ENCODE results near the gene PRDM16. TPM values are rescaled to one million over a fixed set of nuclear protein-coding genes. Genes with fewer than 3 reads are reported as not detected.
A peak's percentile ranks its signal among the peaks of the same experiment; 100 is the strongest.

Gene PRDM16
- total RNA-seq, 1 experiment from 2014 or later, result 0.17 TPM

GRCh38 chr1:3073186-3073488, 4.1 kb downstream of the PRDM16 start:
- no peaks in the 10 kb centered on the region for H3K79me1 ChIP-seq (ENCODE audit: insufficient read depth, low read depth, low read length, poor library complexity, severe bottlenecking)
- DNase-seq, result no peak
- no peak overlapping the region for H3K27ac ChIP-seq (ENCODE audit: insufficient read length, low read depth, low read length)
- H2BK5ac ChIP-seq (ENCODE audit: insufficient read length, low read length), result no peak overlapping the region
- peak overlapping the region; percentile 3 for H3K4me2 ChIP-seq (ENCODE audit: insufficient read depth, insufficient read length, low read length)
- no peaks in the 10 kb centered on the region for H4K20me1 ChIP-seq (ENCODE audit: control insufficient read depth, insufficient read depth, insufficient read length)
- no peak overlapping the region for H3K14ac ChIP-seq (ENCODE audit: insufficient read depth, low read length)
- no peak overlapping the region for H2AK5ac ChIP-seq (ENCODE audit: insufficient read length, low read length)
- no peak overlapping the region for H3K56ac ChIP-seq (ENCODE audit: insufficient read length, low read depth, low read length)
- no peak overlapping the region for H2AFZ ChIP-seq (ENCODE audit: low read length)
- H3K27me3 ChIP-seq (ENCODE audit: insufficient read depth, low read length), result peaks cover 47% of the 10 kb centered on the region
- H3K9me3 ChIP-seq (ENCODE audit: control insufficient read depth, low read depth, low read length), result no peaks in the 10 kb centered on the region
- no peak overlapping the region for H3T11ph ChIP-seq (ENCODE audit: low read length)
- Mint-ChIP-seq H3K4me1 (peaks cover 8 to 22% of the 10 kb centered on the region in 2 experiments), H3K27ac (no peak overlapping the region), H3K27me3 (ENCODE audit: low read depth) (peaks cover 73% of the 10 kb centered on the region), H3K4me3 (peak overlapping the region in 1 of 2 experiments; percentile 48; a peak in 3 of 5 replicates), H3K9me3 (no peaks in the 10 kb centered on the region; a peak in 1 of 5 replicates), H3K36me3 (ENCODE audit: insufficient read depth in 1 of 3, low read depth in 3 of 3) (no peaks in the 10 kb centered on the region)
- H2BK120ac ChIP-seq (ENCODE audit: low read depth, low read length, poor library complexity, severe bottlenecking), result no peak overlapping the region
- no peak overlapping the region for H4K91ac ChIP-seq (ENCODE audit: insufficient read length, low read depth, low read length)
- H3K18ac ChIP-seq (ENCODE audit: insufficient read length, low read depth, low read length), result no peak overlapping the region
- H3K79me2 ChIP-seq (ENCODE audit: insufficient read depth, low read length), result no peaks in the 10 kb centered on the region
- H3K9ac ChIP-seq (ENCODE audit: extremely low read depth, insufficient read length, low read length), result no peak overlapping the region
- H2BK12ac ChIP-seq (ENCODE audit: insufficient read length, low read depth, low read length), result no peak overlapping the region
- no peak overlapping the region for H2BK15ac ChIP-seq (ENCODE audit: low read depth, low read length)
- no CpG with 5 or more reads among the region's 9 CpGs for WGBS (ENCODE audit: extremely low coverage, insufficient read length, low lambda C conversion rate)
- H3K23me2 ChIP-seq (ENCODE audit: insufficient read length, low read depth, low read length, poor library complexity, severe bottlenecking), result peaks cover 8% of the 10 kb centered on the region
- H3K4me1 ChIP-seq (ENCODE audit: insufficient read depth, low read length), result peaks cover 4% of the 10 kb centered on the region; the same call in 1 of the 2 replicates
- H3K4ac ChIP-seq (ENCODE audit: low read depth, low read length), result no peak overlapping the region
- H4K5ac ChIP-seq (ENCODE audit: insufficient read length, low read depth, low read length), result no peak overlapping the region
- no peak overlapping the region for H3K23ac ChIP-seq (ENCODE audit: insufficient read length, low read depth, low read length)
- no peak overlapping the region for H2BK20ac ChIP-seq (ENCODE audit: low read depth, low read length, poor library complexity, severe bottlenecking)
- TF ChIP-seq, protein P1, sequence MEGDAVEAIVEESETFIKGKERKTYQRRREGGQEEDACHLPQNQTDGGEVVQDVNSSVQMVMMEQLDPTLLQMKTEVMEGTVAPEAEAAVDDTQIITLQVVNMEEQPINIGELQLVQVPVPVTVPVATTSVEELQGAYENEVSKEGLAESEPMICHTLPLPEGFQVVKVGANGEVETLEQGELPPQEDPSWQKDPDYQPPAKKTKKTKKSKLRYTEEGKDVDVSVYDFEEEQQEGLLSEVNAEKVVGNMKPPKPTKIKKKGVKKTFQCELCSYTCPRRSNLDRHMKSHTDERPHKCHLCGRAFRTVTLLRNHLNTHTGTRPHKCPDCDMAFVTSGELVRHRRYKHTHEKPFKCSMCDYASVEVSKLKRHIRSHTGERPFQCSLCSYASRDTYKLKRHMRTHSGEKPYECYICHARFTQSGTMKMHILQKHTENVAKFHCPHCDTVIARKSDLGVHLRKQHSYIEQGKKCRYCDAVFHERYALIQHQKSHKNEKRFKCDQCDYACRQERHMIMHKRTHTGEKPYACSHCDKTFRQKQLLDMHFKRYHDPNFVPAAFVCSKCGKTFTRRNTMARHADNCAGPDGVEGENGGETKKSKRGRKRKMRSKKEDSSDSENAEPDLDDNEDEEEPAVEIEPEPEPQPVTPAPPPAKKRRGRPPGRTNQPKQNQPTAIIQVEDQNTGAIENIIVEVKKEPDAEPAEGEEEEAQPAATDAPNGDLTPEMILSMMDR (conservative IDR thresholded peaks at IDR 0.05), result no peak
- H4K8ac ChIP-seq (replicated peaks; ENCODE audit: insufficient read length, low read depth, low read length), result no peak overlapping the region

Data from H9 (cell line).